Effector CD4-positive, alpha-beta T cell (primary cell): ENCODE data around the gene SSBP2.
"Not testable (repeated sequence)": the region's sequence is repeated elsewhere in the genome, so short reads cannot be mapped to it uniquely, and the experiment has no call there.

Source experiments
- DNase-seq: peaks from one replicate; pipeline ENCODE4 v3.0.0-alpha.2; 2020

The SSBP2 gene

DNA sequence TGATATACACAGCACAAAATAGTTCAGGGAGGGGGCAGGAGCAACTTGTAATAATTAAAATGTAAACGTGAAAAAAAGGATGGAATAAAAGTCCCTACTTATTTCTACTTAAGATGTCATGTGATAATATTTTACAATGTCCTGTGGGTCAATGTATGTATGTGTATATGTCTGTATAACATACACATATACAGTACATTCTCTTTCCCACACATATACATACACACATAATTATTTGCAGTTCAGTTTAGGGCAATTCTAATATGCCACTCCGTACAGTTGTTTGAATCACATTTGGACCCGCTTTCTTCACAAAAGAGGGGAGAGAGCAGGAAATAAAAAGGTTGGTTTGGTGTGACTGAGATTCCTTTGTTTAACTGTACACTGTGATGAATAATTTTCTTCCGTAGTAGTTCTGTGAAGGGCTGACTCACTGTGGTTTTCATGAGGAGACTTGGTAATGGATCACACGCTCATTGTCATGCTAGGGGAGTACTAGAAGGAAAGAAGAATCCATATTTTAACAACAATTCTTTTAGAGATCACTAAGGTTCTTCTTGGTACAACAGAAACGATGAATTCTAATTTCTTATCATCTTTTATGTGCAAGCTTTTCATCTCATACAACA, 330.7 kb downstream of the SSBP2 start:
- DNase-seq: no peak

DNA sequence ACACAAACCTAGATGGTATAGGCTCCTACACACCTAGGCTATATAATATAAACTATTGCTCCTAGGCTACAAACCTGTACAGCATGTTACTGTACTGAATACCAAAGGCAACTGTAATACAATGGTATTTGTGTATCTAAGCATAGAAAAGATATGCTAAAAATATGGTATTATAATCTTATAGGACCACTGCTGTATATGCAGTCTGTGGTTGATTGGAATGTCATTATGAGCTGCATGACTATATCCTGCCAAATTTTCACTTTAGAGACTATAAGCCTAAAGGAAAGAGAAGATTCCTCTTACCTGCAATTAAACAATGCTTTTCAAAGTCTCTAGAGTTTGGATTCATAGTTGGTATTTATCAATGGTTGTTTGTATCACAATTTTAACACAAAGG, 332.3 kb downstream of the SSBP2 start:
- DNase-seq: no peak

DNA sequence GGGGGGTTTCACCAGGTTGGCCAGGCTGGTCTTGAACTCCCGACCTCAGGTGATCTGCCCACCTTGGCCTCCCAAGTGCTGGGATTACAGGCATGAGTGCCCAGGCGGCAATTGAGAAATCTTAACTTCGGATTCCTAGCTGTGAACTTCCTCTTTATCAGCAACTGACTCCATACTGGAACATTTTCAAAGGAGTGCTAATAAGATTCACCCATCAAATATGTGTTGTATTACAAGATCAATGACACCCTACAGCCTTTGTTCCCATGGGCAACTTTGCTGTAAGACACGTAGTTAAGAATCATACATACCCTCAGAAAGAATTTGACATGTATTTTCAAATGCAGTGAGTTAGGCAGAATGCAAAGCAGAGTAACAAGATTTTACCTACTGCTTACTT, 333.8 kb downstream of the SSBP2 start:
- DNase-seq: no peak

DNA sequence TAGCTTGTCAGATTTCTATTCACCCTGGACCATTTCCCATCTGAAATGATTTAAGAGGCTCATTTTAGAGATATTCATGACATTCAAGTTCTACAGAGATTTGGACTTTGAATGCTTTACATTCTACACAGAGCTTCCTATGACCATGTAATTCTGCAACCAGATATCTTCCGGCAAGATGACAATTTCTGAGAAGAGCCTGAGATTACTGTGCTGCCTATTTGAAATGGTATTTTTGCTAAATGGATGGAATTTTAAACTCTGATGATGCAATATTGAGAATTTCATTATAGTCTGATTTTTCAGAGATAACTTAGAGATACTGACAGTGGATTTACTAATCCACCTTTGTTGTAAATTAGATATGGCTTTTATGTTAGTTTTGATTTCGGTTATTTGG, 341.0 kb downstream of the SSBP2 start:
- DNase-seq: no peak

DNA sequence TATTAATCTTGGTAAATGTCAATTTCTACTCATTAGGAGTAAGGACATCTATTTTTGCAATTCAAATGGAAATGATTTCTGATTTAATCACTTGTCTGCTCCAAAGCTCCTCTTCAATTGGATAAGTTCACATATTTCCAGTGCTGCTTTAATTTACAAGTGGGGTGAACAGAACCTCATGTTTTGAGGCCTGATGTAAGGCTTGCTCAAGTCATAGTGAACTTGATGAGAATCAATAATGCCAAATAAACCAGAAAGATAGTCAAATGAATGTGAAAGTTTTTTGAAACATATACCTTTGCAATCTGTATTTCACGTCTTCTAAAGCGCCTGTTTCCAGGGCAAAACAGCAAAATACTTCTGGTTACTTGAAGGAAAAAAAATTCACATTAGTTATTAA, 341.5 kb downstream of the SSBP2 start:
- DNase-seq: no peak

DNA sequence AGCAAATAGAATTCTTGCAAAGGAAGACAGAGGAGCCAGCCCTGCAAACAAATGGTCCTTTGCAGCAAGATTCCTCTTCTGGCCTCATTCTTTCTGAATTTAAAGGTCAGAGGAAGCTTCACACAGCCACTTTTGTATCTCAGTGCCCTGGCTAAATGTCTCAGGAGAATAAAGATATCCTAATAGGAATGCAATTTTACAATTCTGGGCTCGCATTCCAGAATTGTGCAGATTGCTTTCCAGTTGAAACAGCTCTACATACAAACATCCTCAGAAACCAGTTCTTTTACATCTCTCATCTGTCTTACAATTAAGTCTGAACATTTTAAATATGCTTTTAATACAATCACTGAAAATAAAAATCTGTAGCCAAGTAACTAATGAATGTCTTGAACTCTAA, 342.4 kb downstream of the SSBP2 start:
- DNase-seq: no peak

DNA sequence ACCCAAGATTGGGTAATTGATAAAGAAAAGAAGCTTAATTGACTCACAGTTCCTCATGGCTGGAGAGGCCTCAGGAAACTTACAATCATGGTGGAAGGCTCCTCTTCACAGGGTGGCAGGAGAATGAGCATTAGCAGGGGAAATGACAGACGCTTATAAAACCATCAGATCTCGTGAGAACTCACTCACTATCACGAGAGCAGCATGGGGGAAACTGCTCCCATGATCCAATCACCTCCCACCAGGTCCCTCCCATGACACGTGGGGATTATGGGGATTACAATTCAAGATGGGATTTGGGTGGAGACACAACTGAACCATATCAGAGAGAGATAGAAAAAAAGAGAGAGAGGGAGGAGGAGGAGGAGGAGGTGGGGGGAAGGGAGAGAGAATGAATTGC, 343.1 kb downstream of the SSBP2 start:
- not testable (repeated sequence) for DNase-seq

DNA sequence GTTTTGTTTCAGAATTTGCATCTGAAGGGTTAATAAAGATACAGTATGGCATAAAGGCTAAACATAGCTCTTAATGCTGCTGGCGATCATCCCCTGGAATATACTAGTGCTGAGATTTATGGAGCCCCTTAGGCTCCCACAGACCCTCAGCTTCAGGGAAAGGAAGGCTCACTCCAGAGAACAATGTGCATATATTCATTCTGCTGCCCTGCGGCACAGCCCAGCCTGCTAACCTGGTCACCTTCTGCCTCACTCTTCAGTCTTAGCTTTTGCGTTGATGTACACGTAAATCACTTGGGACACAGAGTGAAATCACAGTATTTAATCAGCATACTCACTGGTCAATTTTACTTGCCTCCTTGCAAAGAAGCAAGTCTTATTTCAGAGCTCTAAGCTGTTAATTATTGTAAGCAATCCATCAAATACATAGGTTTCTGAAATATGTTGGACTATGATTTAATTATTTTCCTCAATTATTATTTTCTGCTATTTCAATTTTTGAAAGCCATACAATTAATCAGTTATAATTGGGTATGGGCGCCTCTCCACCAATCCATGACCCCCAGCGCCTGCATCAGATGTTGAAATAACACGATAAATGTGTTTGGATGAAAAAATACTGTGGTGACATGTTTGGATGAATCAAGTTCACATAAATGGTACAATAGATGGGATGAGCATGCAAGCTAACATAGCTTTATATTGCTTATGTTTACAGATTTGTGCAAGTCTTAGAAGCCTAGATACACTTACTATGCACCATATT, 345.6 kb downstream of the SSBP2 start:
- no peak for DNase-seq

DNA sequence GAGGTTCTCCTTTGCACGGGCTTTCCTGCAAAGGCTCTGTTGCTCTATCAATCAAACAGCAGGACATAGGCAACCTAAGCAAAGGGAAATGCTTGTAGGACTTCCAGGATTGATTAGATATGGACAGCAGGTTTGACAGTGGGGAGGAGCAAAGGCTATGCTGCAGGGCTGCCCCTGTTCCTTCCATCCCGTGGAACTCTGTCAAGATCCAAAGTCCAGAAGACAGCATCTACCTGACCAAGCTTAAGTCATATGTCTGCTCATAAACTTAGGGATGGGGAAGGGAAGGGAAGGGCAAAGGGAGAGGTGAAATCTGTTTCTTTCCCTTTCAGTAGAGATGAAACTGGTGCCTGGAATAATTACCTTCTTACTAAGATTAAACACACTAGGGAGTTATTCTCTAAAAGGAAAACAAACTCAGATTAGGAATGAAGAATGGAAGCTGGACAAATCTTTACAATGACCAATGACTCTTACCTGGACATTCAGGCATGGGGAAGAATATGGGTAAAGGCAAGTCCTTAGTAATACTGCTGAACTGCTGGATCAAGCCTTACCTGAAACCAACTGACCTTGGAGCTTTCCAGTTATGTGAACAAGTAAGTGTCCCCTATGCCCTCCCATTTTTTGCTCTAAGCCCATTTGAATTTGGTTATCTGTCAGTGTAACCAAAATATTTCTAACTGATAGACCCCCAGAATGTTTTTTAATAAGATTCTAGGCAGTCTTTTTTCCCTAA, 348.5 kb downstream of the SSBP2 start:
- no peak for DNase-seq

DNA sequence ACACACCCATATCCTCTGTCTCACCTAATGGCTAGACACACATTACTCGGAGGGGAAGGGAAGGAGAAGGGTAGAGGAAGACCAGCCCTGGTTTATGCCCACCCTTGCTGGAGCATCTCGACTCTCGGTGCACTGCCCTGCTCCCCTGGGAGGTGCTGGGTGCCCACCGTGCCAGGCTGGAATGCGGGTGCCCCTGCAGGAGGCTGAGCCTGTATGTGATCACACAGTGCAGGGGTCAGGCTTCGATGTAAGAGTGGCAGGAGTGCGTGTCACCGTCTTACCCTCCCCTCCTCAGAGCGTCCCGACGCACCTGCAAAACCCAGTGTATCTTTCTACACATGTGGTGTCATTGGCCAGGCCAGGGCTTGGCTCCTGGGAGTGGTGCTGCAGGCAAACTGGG, 349.6 kb downstream of the SSBP2 start:
- DNase-seq: no peak

DNA sequence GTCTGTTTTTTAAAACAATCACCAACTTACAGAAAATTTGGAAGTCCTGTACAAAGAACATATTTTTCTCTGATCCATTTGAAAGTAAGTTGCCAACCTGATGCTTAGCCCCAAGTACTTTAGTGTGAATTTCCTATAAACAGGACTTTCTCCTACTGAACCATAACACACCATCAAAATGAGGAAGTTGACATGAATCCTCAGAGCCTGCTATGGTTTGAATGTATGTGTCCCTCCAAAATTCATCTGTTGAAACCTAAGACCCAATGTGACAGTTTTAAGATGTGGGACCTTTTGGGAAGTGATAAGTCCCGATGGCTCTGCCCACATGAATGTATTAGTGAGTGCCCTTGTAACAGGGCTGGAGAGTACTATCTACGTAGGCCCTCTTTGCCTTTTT, 350.5 kb downstream of the SSBP2 start:
- no peak for DNase-seq

DNA sequence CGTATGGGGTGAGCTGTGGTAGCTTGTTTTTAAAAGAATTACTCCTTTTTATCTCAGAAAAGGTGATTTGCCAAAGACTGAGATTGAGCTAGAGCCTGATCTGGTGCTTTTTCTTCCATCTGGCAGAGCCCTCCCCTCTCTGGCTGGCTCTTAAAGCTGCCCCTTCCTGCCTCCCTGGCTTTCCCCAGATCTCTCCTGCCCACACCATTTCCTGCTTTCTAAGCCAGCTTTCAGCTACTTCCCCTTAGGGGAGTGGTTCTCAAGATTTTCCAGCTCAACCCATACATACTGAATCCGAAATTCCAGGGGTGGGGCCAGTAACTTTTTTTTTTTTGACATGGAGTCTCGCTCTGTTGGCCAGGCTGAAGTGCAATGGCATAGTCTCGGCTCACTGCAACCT, 352.2 kb downstream of the SSBP2 start:
- DNase-seq: no peak

DNA sequence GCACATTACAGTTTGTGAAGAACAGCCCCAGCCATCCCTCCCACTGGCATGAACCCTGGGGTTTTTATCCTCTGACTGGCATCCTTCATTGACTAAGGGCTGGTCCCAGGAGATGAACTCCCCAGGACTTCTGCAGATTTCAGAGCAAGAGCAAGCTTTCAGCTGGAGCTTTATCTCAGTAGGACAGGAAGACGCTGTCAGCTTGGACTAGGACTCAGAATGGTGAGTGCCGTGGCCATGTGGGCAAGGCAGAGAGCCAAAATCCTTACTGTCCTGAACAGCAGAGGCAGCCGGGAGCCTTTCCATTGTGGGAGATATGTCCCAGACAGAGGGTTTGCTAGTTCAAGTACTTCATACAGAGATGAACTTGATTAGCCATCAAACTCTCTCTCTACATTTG, 353.7 kb downstream of the SSBP2 start:
- no peak for DNase-seq

DNA sequence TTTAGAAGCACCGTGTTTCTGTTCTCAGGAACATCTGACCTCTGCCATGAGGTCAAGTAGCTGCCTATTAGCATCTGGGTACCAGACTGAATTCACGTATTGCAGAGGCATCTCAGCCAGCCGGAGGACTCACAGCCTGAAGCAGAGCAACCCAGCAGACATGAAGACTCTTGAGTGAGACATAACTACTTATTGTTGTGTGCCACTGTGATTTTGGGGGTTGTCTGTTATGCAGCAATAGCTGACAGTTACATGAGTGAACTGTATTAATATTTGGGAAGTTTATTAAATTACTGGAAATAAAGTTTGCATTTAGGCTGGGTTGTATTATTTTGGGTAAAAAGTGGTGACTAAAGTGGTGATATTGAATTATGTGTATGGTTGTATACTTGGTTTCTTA, 355.6 kb downstream of the SSBP2 start:
- DNase-seq: no peak

DNA sequence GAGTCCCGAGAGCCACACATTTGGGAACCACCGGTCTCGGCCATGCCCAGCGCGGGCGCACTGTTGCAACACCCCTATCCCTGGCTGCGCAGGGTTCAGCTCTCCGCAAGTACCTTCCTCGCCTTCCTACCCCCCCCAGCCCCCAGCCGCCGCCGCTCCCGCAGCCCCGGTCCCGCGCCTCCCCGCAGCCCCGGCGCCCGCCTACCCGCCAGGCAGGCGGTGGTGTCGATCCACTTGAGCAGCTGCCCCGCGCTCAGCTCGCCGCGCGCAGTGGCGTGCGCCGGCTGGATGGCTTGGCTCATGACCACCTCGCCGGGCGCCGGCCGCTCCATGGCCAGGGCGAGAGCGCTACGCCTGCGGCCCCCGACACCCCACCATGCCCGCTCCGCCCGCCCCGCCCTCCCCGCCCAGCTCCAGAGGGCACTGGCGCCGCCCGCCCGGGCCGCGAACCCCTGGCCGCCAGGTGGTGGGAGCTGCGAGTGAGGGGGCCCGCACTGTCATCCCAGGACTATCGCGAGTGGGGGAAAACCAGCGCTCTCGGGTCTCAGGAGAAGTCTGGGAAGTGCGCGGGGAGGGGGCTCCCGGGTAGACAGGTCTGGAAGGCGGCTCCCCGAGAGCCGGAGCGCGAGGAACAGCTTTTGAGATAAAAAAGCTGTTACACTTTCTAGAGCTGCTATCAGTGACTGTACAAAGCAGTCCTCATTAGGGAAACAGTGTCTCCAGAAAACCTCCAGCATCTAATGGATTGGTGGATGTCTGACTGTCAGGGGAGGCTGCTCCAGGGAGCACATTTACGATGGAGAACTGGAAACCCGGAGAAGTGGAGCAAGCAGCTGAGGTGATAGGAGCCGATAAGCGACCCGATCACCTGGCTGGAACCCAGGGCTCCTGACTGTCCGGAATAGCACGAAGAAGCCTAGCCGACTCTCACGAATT, 356.8 kb downstream of the SSBP2 start, which contains the start of gene ACOT12:
Gene ACOT12 (minus strand): TSS at position 352 of the 936 bp plus-strand sequence. CDS start 20 bp downstream, at position 332.
- DNase-seq: no peak

DNA sequence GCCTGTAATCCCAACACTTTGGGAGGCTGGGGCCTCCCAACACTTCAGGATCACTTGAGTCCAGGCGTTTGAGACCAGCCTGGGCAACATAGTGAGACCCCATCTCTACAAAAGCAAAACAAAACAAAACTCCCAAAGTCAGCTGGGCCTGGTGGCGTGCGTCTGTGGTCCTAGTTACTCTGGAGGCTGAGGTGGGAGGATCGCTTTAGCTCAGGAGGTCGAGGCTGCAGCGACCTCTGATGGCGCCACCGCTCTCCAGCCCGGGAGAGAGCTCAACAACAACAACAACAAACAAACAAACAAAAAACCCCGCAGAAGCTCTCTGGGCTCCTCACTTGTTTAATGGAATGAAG, 357.5 kb downstream of the SSBP2 start:
- no peak for DNase-seq

DNA sequence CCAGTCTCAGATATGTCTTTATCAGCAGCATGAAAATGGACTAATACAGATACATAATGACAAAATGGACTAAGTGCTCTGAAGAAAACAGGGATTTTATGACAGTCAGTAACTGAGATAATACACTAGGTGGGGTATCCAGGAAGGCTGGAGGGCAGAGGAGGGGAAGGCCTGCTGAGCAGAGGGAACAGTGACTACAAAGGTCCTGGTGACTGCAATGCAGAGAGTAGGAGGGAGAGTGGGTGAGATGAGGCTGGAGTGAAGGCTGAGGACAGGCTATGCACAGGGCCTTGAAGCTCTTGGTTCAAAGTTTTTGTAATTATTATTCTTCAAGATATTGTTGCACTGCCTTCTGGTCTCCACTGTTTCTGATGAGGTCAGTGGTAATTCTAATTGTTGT, 361.9 kb downstream of the SSBP2 start:
- no peak for DNase-seq

DNA sequence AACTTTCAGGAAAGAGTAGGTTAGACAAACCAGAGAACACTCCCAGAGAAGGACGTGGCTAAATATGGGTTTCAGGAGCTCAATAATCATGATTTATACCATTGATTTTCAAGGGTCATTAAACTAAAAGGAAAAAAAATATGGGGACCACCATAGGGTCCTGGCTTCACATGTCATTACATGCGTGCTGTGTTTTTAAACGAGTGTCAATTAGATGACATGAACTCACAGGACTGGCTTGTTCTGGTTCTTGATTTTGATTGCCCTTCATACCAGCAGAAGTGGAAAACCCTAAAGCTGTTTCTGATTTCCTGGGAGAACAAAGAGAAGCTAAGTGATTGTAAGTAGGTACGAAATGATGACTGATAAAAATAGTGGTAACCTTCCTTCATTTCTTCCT, 362.7 kb downstream of the SSBP2 start:
- DNase-seq: no peak

DNA sequence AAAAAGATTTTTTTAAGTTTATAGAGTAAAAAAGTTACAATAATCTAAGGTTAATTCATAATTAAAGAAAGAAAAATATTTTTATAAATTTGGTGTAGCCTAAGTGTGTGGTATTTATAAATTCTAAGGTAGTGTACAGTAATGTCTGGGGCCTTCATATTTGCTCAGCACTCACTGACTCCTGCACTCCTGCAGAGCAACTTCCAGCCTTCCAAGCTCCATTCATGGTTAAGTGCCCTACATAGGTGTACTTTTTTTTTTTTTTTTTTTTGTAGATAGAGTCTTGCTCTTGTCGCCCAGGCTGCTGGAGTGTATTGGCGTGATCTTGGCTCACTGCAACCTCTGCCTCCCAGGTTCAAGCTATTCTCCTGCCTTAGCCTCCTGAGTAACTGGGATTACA, 367.0 kb downstream of the SSBP2 start:
- DNase-seq: no peak

DNA sequence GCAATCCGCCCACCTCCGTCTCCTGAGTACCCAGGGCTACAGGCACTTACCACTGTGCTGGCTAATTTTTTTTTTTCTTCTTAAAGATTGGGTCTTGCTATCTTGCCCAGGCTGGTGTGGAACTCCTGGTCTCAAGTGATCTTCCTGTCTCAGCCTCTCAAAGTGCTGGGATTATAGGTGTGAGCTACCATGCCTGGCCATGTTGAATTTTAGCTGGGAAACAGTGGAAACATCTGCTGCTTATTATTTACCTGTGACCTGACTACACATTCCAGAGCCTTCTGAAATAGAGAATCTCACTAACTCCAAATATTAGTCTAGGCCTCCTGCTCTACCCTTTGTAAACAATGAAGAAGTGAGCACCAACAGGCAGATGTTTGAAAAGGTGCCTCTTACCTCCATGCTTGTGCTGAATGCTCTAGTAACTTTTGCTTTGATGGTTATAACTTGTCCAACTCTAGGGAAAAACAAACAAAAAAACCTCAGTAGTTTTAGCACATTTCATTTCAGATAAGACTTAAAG, 379.5 kb downstream of the SSBP2 start:
- no peak for DNase-seq

DNA sequence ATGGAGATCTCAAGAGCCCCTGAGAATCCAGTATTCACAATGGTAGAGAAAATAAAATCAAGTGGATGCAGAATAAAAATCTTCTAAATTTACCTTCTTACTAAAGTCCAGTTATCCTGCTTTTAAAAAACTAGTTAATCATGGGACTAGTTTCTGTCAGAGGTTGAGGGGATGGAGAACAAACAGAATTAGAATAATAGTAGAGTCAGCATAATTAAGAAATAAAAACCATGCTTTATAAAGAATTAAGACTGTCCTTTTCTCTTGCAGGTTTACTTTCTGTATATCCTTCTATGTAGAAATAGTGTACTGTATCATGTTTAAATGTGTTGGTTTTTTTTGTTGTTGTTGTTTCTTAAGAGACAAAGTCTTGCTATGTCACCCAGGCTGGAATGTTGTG, 380.0 kb downstream of the SSBP2 start:
- no peak for DNase-seq

DNA sequence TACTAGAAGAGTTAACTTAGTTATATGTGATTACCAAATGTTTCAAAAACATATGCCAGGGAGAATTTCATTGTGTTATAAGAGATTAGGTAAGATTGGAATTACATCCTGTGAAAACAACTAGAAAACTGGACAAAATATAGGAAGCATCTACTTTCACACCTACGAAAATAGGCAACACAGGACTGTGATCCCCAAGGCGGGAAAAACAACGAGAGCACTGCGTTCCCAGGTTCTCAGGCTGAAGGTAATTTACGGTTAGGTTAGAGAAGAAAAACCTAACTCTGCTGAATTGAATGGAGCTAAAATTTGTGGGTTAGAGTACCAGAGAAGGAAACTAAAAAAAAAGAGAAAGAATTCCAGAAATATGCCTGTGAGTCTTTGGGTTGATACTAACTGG, 385.4 kb downstream of the SSBP2 start:
- DNase-seq: no peak
